GM18870 (cell line): Measurements from ENCODE around the gene LAPTM4A.
A peak's percentile ranks its signal among the peaks of the same experiment; 100 is the strongest.
"Not testable (repeated sequence)": the region's sequence is repeated elsewhere in the genome, so short reads cannot be mapped to it uniquely, and the experiment has no call there.

ENCODE experiments used
- ATAC-seq: cut with Tn5 transposase; IDR thresholded peaks from one replicate; pipeline ENCODE4 v1.9.1; 2021; ENCODE audit warnings: moderate library complexity; ENCODE audit not compliant: unreplicated experiment

The LAPTM4A gene

GRCh38 chr2:20051532-20052228 is at the start of gene LAPTM4A:
LAPTM4A (minus strand) TSS chr2:20051628; CDS start chr2:20051520, 108 bp downstream.
- ATAC-seq = peak; percentile 95

GRCh38 chr2:20100711-20101110 is 49.3 kb upstream of the LAPTM4A start:
- ATAC-seq = no peak

GRCh38 chr2:20099780-20100179 is 48.4 kb upstream of the LAPTM4A start:
- no peak for ATAC-seq

- ATAC-seq = peak; percentile 94
These were observed 46.7 kb upstream of the LAPTM4A start for GRCh38 chr2:20097889-20098714.

GRCh38 chr2:20095469-20095868 is 44.0 kb upstream of the LAPTM4A start:
- no peak for ATAC-seq

- no peak for ATAC-seq
These were observed 43.5 kb upstream of the LAPTM4A start for GRCh38 chr2:20094955-20095354.

- ATAC-seq = no peak
These were observed 42.8 kb upstream of the LAPTM4A start for GRCh38 chr2:20094142-20094755.

- ATAC-seq = no peak
These were observed 42.1 kb upstream of the LAPTM4A start for GRCh38 chr2:20093263-20094141.

GRCh38 chr2:20092901-20093235 is 41.4 kb upstream of the LAPTM4A start:
- ATAC-seq = no peak

GRCh38 chr2:20092226-20092900 is 40.9 kb upstream of the LAPTM4A start:
- ATAC-seq = no peak

- ATAC-seq = no peak
These were observed 40.0 kb upstream of the LAPTM4A start for GRCh38 chr2:20091305-20091991.

GRCh38 chr2:20089715-20090464 is 38.5 kb upstream of the LAPTM4A start:
- ATAC-seq = no peak

GRCh38 chr2:20085909-20086308 is 34.5 kb upstream of the LAPTM4A start:
- ATAC-seq = not testable (repeated sequence)

- not testable (repeated sequence) for ATAC-seq
These were observed 31.4 kb upstream of the LAPTM4A start for GRCh38 chr2:20082812-20083211.

- no peak for ATAC-seq
These were observed 30.4 kb upstream of the LAPTM4A start for GRCh38 chr2:20081841-20082240.

GRCh38 chr2:20080839-20081415 is 29.5 kb upstream of the LAPTM4A start:
- no peak for ATAC-seq

- ATAC-seq = no peak
These were observed 29.0 kb upstream of the LAPTM4A start for GRCh38 chr2:20080428-20080827.

- no peak for ATAC-seq
These were observed 28.2 kb upstream of the LAPTM4A start for GRCh38 chr2:20079546-20080115.
